CD4-positive, alpha-beta T cell (primary cell): ENCODE data around the gene ZMPSTE24. TPM values are rescaled to one million over a fixed set of nuclear protein-coding genes. Genes with fewer than 3 reads are reported as not detected.

Experiments
- ATAC-seq: fragments of 200-7000 bp; cut with Tn5 transposase; one replicate; pipeline ENCODE4 v1.10.0; 2022; ENCODE audit warnings: mild to moderate bottlenecking; ENCODE audit not compliant: poor library complexity
- CTCF ChIA-PET: fragments of 350-600 bp; sonication (Branson Sonifier 250); formaldehyde crosslinking; loops from one replicate; lab custom pipeline; 2021; ENCODE audit warnings: antibody characterized with exemption, inconsistent platforms; lab: Charles Lee
- POLR2A ChIA-PET: fragments of 350-600 bp; sonication (Branson Sonifier 250); formaldehyde crosslinking; loops from one replicate; lab custom pipeline; 2021; ENCODE audit warnings: antibody characterized with exemption, inconsistent platforms; lab: Charles Lee
- DNase-seq, 14 experiments: peaks; one replicate each; pipeline ENCODE4 v3.0.0-alpha.2; 2013 to 2020; ENCODE audit warnings: mixed read lengths in 2 of 14
- H3K27ac ChIP-seq, 2 donors: one replicate each; pipeline versions ENCODE4 v1.5.1 to v1.7.0; 2013; ENCODE audit warnings: low read length in 2 of 2, low read depth in 1 of 2, mild to moderate bottlenecking in 1 of 2
- H3K27me3 ChIP-seq, 2 experiments: 1 replicate in 1 of 2; 2 replicates in 1 of 2; pipeline versions ENCODE4 v1.6.1 to v1.7.0; 2013; ENCODE audit warnings: low read length in 2 of 2, control low read depth in 1 of 2, mild to moderate bottlenecking in 1 of 2, moderate library complexity in 1 of 2; ENCODE audit not compliant: insufficient read depth in 2 of 2, control insufficient read depth in 1 of 2
- H3K36me3 ChIP-seq: one replicate; pipeline ENCODE4 v1.6.1; 2013; ENCODE audit warnings: low read length, control low read depth; ENCODE audit not compliant: insufficient read depth
- H3K4me1 ChIP-seq: one replicate; pipeline ENCODE4 v1.6.1; 2013; ENCODE audit warnings: low read length, control low read depth; ENCODE audit not compliant: insufficient read depth
- H3K4me3 ChIP-seq: one replicate; pipeline ENCODE4 v1.5.1; 2013; ENCODE audit warnings: mild to moderate bottlenecking, low read length, moderate library complexity
- H3K9me3 ChIP-seq, 2 experiments: 1 replicate in 1 of 2; 2 replicates in 1 of 2; pipeline versions ENCODE4 v1.6.1 to v1.7.0; 2013; ENCODE audit warnings: low read length in 2 of 2, mild to moderate bottlenecking in 2 of 2, control low read depth in 1 of 2, moderate library complexity in 1 of 2; ENCODE audit not compliant: control insufficient read depth in 1 of 2, insufficient read depth in 1 of 2
- H3K27ac Mint-ChIP-seq: one replicate; pipeline ENCODE4 v1.8.0; 2020; ENCODE audit warnings: mixed read lengths
- H3K27me3 Mint-ChIP-seq: one replicate; pipeline ENCODE4 v1.8.0; 2021; ENCODE audit warnings: mixed read lengths
- H3K36me3 Mint-ChIP-seq: one replicate; pipeline ENCODE4 v1.8.0; 2021; ENCODE audit warnings: low read depth, mixed read lengths
- H3K4me1 Mint-ChIP-seq: one replicate; pipeline ENCODE4 v1.8.0; 2021; ENCODE audit warnings: low read depth, mixed read lengths
- H3K4me3 Mint-ChIP-seq: one replicate; pipeline ENCODE4 v1.8.0; 2020; ENCODE audit warnings: mild to moderate bottlenecking, mixed read lengths
- H3K9me3 Mint-ChIP-seq: one replicate; pipeline ENCODE4 v1.8.0; 2020; ENCODE audit warnings: mixed read lengths
- intact Hi-C, 2 experiments: fragments of 100-400 bp; cut with DNase I in 1 of 2; cut with micrococcal nuclease in 1 of 2; formaldehyde crosslinking; loops; one replicate each; pipeline versions ENCODE4 v1.15.1 to v1.9.0; 2023 to 2025; cut with DNase I, micrococcal nuclease
- total RNA-seq, 174 experiments: library from RNA in 2 of 174; stranded (reverse) in 2 of 174; gene quantifications; one replicate each; pipeline ENCODE4 v1.2.3 and lab custom pipeline; 2021 to 2026
- TF ChIP-seq, protein P1 (sequence below): fragments of 200-600 bp; IDR thresholded peaks from one replicate; pipeline ENCODE4 v1.8.0; 2022; ENCODE audit warnings: antibody characterized with exemption, mild to moderate bottlenecking

Gene ZMPSTE24
- total RNA-seq, 2 experiments from 2014 or later: 8.7 to 8.8 TPM

DNA sequence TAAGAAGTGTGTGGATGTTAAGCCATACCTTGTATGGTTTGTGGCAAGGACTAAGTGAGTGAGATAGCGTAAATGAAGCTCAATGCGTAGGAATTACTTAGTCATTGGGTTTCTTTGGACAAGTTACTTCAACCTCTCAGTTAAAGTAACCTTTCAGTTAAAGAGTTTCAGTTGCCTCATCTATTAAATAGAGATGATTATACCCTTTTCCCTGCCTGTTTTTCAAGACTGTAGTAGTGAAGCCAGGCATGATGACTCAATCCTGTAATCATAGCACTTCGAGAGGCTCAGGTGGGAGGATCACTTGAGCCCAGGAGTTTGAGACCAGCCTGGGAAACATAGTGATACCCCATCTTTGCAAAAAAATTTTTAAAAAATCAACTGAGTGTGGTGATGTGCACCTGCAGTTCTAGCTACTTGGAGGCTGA is 6.3 kb downstream of the ZMPSTE24 start:
- intact Hi-C loops: no loop called here
- TF ChIP-seq, protein P1, sequence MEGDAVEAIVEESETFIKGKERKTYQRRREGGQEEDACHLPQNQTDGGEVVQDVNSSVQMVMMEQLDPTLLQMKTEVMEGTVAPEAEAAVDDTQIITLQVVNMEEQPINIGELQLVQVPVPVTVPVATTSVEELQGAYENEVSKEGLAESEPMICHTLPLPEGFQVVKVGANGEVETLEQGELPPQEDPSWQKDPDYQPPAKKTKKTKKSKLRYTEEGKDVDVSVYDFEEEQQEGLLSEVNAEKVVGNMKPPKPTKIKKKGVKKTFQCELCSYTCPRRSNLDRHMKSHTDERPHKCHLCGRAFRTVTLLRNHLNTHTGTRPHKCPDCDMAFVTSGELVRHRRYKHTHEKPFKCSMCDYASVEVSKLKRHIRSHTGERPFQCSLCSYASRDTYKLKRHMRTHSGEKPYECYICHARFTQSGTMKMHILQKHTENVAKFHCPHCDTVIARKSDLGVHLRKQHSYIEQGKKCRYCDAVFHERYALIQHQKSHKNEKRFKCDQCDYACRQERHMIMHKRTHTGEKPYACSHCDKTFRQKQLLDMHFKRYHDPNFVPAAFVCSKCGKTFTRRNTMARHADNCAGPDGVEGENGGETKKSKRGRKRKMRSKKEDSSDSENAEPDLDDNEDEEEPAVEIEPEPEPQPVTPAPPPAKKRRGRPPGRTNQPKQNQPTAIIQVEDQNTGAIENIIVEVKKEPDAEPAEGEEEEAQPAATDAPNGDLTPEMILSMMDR: no peak
- no peak overlapping the region for H3K27ac ChIP-seq
- peaks cover 65% of the 10 kb centered on the region for H3K36me3 Mint-ChIP-seq
- no peaks in the 10 kb centered on the region for H3K9me3 ChIP-seq
- H3K4me1 ChIP-seq: peaks cover 12% of the 10 kb centered on the region
- ATAC-seq (no peak), DNase-seq (no peak)
- peaks cover 75% of the 10 kb centered on the region for H3K36me3 ChIP-seq
- POLR2A ChIA-PET: no interaction called here
- no peak overlapping the region for H3K27ac Mint-ChIP-seq
- no peak overlapping the region for H3K4me3 Mint-ChIP-seq
- no peak overlapping the region for H3K4me3 ChIP-seq
- H3K4me1 Mint-ChIP-seq: peaks cover 34% of the 10 kb centered on the region
- no peaks in the 10 kb centered on the region for H3K9me3 Mint-ChIP-seq
- no peaks in the 10 kb centered on the region for H3K27me3 ChIP-seq
- H3K27me3 Mint-ChIP-seq: no peaks in the 10 kb centered on the region
- CTCF ChIA-PET: no interaction called here

DNA sequence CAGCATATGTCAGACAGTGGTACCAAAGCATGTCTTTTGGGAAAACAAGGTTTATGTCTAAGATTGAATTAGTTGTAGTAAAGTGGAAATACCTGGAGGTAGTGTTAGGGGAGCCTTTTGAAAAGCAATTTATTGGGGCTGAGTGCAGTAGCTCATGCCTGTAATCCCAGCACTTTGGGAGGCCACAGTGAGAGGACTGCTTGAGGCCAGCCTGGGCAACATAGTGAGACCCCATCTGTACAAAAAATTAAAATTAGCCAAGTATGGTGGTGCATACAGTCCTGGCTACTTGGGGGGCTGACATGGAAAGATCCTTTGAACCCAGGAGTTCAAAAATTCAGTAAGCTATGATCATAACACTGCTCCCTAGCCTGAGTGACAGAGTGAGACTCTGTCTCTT is 7.3 kb downstream of the ZMPSTE24 start:
- H3K36me3 Mint-ChIP-seq: peaks cover 70% of the 10 kb centered on the region
- Histone ChIP-seq H3K27me3 (no peaks in the 10 kb centered on the region), H3K27ac (no peak overlapping the region), H3K9me3 (no peaks in the 10 kb centered on the region), H3K36me3 (peaks cover 82% of the 10 kb centered on the region), H3K4me3 (no peak overlapping the region), H3K4me1 (peaks cover 5% of the 10 kb centered on the region)
- intact Hi-C loops: no loop called here
- DNase-seq (no peak), ATAC-seq (no peak)
- no peak overlapping the region for H3K4me3 Mint-ChIP-seq
- H3K4me1 Mint-ChIP-seq: peaks cover 24% of the 10 kb centered on the region
- CTCF ChIA-PET: interaction anchor here (0.5 kb wide), 1 partner anchor 24 kb away, joined by 3 read pairs; no protein-coding TSS in a partner anchor
- POLR2A ChIA-PET: interaction anchor here (1.0 kb wide), 1 partner anchor 122 kb away, joined by 3 read pairs; no protein-coding TSS in a partner anchor
- no peak overlapping the region for H3K27ac Mint-ChIP-seq
- no peaks in the 10 kb centered on the region for H3K27me3 Mint-ChIP-seq
- TF ChIP-seq, protein P1: no peak
- H3K9me3 Mint-ChIP-seq: no peaks in the 10 kb centered on the region

DNA sequence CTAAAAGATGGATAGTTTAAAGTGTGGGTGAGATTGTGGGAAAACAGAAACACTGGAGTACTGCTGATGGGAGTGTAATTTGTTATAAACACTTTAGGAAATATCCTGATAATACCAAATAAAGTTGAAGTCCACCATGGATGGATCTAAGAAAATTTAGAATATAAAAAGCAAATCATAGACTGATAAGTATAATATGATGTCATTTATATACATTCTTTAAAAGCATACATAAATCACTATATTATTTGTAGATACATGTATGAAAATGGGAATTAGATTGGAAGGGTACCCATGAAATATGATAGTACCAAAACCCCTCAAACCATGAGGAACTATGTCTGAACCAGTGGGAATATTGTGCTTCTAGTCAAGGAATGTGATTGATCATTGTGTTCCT is 7.9 kb downstream of the ZMPSTE24 start:
- Mint-ChIP-seq H3K9me3 (no peaks in the 10 kb centered on the region), H3K27me3 (no peaks in the 10 kb centered on the region), H3K4me1 (peaks cover 18% of the 10 kb centered on the region), H3K27ac (no peak overlapping the region), H3K4me3 (no peak overlapping the region), H3K36me3 (peaks cover 70% of the 10 kb centered on the region)
- TF ChIP-seq, protein P1: no peak
- Histone ChIP-seq H3K4me1 (peaks cover 5% of the 10 kb centered on the region), H3K9me3 (no peaks in the 10 kb centered on the region), H3K27ac (no peak overlapping the region), H3K4me3 (no peak overlapping the region), H3K36me3 (peaks cover 83% of the 10 kb centered on the region), H3K27me3 (no peaks in the 10 kb centered on the region)
- ATAC-seq (no peak), DNase-seq (no peak)
- POLR2A ChIA-PET: interaction anchor here (1.0 kb wide), 1 partner anchor 122 kb away, joined by 3 read pairs; no protein-coding TSS in a partner anchor
- intact Hi-C loops: no loop called here
- CTCF ChIA-PET: interaction anchor here (0.5 kb wide), 1 partner anchor 24 kb away, joined by 3 read pairs; no protein-coding TSS in a partner anchor
